ENCODE data around the gene OR6C65. TPM values are rescaled to one million over a fixed set of nuclear protein-coding genes. Genes with fewer than 3 reads are reported as not detected.
"Not testable (repeated sequence)": the region's sequence is repeated elsewhere in the genome, so short reads cannot be mapped to it uniquely, and the experiment has no call there.

Gene OR6C65
- total RNA-seq, 4 donors from 2014 or later = not detected

DNA sequence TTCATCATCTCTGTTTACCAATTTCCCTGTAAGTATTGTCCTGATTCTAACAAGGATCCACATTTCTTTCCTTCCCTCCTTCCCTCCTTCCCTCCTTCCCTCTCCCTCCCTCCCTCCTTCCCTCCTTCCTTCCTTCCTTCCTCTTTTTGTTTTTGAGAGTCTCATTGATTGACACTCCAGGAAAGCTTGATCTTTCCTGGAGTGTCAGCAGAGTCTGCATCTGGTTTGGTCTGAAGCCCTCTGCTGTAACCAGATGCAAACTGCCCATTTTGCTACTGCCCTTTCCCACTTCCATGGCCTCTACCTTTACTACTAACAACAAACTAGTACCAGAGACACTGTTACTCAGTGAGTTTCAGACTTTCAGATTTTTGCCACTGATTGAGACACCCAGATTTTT is 14.4 kb upstream of the OR6C65 start:
- no peak for ATAC-seq
- no peaks in the 10 kb centered on the region for H3K9me3 ChIP-seq
- no peak overlapping the region for H3K4me3 ChIP-seq
- H3K27ac ChIP-seq = no peak overlapping the region
- H3K27me3 ChIP-seq = no peaks in the 10 kb centered on the region
- no peaks in the 10 kb centered on the region for H3K36me3 ChIP-seq
- TF ChIP-seq EP300 (IDR thresholded peaks at IDR 0.05) (no peak), POLR2AphosphoS5 (IDR thresholded peaks at IDR 0.05) (no peak), CTCF (IDR thresholded peaks at IDR 0.05) (no peak), POLR2A (IDR thresholded peaks at IDR 0.05) (no peak)
- no peaks in the 10 kb centered on the region for H3K4me1 ChIP-seq

DNA sequence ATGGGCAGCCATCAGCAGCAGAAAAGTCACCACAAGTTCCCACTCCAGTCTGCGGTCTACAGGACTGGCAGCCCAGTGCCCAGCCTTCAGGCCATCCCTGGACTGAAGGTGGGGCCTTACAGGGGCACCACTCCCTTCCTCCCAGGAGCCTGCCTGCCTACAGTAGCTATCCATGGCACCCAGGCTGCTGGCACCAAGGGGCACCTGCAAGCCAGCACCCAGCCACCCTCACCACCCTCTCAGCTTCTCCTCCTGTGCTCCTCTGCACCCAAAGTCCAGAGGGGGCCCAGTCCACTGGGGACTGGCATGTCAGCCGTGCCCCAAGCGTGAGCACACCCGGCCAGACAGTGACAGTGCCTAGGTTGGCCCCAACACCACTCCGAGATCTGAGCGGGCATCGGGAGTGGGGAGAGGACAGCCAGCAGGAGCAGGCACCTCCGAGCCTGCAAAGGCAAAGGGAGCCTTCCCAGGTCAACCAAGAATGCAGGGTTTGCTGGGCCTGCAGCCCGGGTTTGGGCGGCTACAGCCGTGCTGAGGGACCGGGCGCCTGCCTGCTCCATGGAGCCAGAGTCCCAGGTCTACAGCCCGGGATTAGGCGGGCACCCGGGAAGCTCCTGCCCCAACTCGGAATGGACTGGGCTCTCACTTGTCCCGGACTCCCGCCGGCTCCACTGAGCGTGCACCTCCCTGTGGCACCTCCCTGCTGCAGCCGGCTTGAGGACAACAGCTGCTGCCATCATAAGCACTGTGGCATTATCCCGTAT is 8.1 kb upstream of the OR6C65 start:
- TF ChIP-seq EP300 (IDR thresholded peaks at IDR 0.05) (no peak), POLR2AphosphoS5 (IDR thresholded peaks at IDR 0.05) (no peak)
- Histone ChIP-seq H3K36me3 (no peaks in the 10 kb centered on the region), H3K4me1 (no peaks in the 10 kb centered on the region), H3K27ac (no peak overlapping the region), H3K9me3 (no peaks in the 10 kb centered on the region), H3K4me3 (no peak overlapping the region), H3K27me3 (no peaks in the 10 kb centered on the region)
- 83 to 88% methylated on average over 10 to 12 of the region's 23 CpGs for WGBS, 2 donors (ENCODE audit: low coverage in 1 of 2)
- no peak for ATAC-seq

DNA sequence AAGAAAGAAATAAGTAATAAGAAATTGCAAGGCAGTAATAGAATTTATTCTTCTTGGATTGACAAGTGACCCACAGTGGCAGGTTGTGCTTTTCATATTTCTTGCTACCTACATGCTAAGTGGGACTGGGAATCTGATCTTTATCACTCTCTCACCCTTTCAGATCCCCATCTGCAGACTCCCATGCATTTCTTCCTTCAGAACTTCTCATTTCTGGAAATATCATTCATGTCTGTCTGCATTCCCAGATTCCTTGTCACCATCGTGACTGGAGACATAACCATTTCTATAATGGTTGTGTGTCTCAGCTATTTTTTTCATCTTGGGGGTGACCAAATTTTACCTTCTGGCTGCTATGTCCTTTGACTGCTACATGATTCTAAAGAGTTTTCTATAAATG is 4.0 kb upstream of the OR6C65 start:
- Histone ChIP-seq H3K27ac (no peak overlapping the region), H3K4me3 (no peak overlapping the region), H3K9me3 (no peaks in the 10 kb centered on the region), H3K36me3 (no peaks in the 10 kb centered on the region), H3K4me1 (no peaks in the 10 kb centered on the region), H3K27me3 (no peaks in the 10 kb centered on the region)
- ATAC-seq = no peak
- WGBS, 2 donors (ENCODE audit: low coverage in 1 of 2) = 75 to 80% methylated on average over 1 of the region's 1 CpG
- TF ChIP-seq POLR2A (IDR thresholded peaks at IDR 0.05) (no peak), EP300 (IDR thresholded peaks at IDR 0.05) (no peak), CTCF (IDR thresholded peaks at IDR 0.05) (no peak), POLR2AphosphoS5 (IDR thresholded peaks at IDR 0.05) (no peak)

- Histone ChIP-seq H3K36me3 (no peaks in the 10 kb centered on the region), H3K9me3 (peaks cover 0 to 15% (median 0%) of the 10 kb centered on the region in 3 donors), H3K4me1 (no peaks in the 10 kb centered on the region), H3K27me3 (no peaks in the 10 kb centered on the region), H3K4me3 (no peak overlapping the region), H3K27ac (no peak overlapping the region)
- no peak for ATAC-seq
- no peak for TF ChIP-seq POLR2AphosphoS5 (IDR thresholded peaks at IDR 0.05)
- no peak for TF ChIP-seq CTCF (IDR thresholded peaks at IDR 0.05)
- no peak for TF ChIP-seq POLR2A (IDR thresholded peaks at IDR 0.05)
- no peak for TF ChIP-seq EP300 (IDR thresholded peaks at IDR 0.05)
- WGBS, 2 donors (ENCODE audit: low coverage in 1 of 2) = 57 to 64% methylated on average over 1 of the region's 1 CpG
These were observed 7.5 kb downstream of the OR6C65 start for GRCh38 chr12:55407866-55408265.

DNA sequence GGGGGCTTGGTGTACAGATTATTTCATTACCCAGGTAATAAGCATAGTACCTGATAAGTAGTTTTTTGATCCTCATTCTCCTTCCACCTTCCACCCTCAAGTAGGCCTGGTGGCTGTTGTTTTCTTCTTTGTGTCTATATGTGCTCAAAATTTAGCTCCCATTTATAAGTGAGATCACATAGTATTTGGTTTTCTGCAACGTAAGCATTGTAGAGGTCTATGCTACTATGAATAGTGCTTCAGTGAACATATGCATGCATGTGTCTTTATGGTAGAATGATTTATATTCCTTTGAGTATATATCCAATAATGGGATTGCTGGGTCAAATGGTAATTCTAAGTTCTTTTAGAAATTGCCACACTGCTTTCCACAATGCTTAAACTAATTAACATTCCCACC is 8.8 kb downstream of the OR6C65 start:
- not testable (repeated sequence) for H3K36me3 ChIP-seq, H3K4me3 ChIP-seq, ATAC-seq, H3K27me3 ChIP-seq, H3K27ac ChIP-seq, H3K4me1 ChIP-seq
- WGBS, 2 donors (ENCODE audit: low coverage in 1 of 2) = 60 to 100% methylated on average over 1 of the region's 1 CpG
- H3K9me3 ChIP-seq = peaks cover 0 to 15% (median 0%) of the 10 kb centered on the region in 3 donors

GRCh38 chr12:55412138-55412537 is 11.8 kb downstream of the OR6C65 start:
- ATAC-seq, H3K4me1 ChIP-seq, H3K27ac ChIP-seq, H3K4me3 ChIP-seq, H3K27me3 ChIP-seq, H3K36me3 ChIP-seq: not testable (repeated sequence)
- WGBS, 2 donors (ENCODE audit: low coverage in 1 of 2) = 92 to 95% methylated on average over 4 to 7 of the region's 15 CpGs
- H3K9me3 ChIP-seq = peaks cover 0 to 18% (median 0%) of the 10 kb centered on the region in 3 donors

DNA sequence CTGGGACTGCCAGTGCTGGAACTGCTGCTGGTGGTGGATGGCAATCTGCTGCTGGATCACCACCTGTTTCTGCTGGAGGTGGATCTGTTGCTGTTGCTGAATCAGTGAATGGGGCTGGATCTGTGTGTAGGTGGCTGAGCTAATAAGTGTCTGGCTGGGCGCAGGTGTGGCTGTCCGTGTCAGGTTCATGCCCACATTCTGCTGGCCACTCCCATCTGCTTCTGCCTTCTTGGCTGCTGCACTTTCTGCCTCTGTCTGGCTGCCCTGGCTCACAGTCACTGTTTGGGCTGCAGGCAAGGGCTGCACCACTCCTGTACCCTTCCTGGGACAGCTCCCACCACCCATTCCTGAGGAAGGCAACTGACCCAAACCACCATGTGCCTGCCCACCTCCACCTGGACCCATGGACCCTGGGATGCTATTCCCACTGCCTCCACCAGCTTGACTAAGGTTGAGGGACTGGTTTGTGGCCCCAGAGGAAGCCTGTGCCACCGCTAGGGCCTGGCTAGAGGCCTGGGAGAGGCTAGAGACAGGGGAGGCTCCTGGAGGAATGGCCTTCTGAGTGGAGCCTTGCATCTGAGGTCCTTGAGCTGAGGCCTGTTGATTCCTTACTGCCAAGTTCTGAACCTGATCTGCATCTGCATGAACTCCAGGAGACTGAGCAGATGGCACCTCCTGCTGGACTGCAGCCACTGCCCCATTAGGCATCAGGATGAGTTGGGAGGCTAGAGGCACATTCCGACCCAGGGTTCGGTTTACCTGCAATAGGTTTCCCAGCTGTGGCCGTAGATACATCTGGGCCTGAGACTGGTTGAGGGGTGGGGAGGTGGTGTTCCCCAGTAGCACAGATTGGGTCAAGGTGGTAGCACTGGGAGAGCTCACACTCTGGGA is 13.4 kb downstream of the OR6C65 start:
- not testable (repeated sequence) for H3K4me3 ChIP-seq, ATAC-seq, H3K27ac ChIP-seq, H3K4me1 ChIP-seq, H3K9me3 ChIP-seq, H3K36me3 ChIP-seq, H3K27me3 ChIP-seq
- 100% methylated on average over 3 of the region's 6 CpGs; no CpG with 5 or more reads in 1 of the 2 donors for WGBS, 2 donors (ENCODE audit: low coverage in 1 of 2)

DNA sequence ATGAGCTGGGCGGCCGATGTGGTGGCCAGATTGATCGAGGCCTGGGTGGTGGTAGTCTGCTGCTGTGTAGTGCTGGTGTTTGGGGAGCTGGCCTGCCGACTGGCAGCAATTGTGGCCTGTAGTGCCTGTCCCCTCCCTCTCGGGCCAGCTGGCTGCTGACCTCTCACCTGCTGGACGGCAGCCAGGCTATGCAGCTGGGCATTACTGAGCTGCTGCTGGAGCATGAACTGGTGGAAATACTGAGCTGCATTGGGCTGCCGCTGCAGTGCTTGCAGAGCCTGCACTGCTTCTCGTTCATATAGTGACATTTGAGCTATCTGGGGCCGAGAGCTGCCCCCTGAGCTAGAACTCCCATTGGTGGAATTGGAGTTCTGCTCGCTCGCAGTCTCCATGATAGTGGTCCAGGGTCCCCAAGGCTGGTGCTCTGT is 14.1 kb downstream of the OR6C65 start:
- ATAC-seq = peak; percentile 15
- 94% methylated on average over 3 of the region's 11 CpGs; no CpG with 5 or more reads in 1 of the 2 donors for whole genome bisulfite sequencing, 2 donors (ENCODE audit: low coverage in 1 of 2)

DNA sequence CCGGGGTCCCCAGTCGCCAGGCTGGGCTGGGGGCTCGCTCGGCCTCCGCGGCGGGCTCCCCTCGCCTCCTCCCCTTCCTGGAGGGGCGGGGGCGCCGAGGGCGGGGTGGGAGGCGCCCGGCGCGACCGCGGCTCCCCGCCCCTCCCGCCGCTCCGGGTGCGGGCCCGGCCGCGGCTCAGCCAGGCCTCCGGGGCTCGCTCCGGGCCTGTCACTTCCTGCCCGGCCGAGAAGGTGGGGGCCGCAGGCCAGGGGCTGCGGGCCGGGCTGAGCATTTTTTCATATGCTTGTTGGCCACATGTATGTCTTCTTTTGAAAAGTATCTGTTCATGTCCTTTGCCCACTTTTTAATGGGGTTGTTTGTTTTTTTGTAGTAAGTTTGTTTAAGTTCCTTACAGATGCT is 14.6 kb downstream of the OR6C65 start:
- H3K4me1 ChIP-seq, H3K9me3 ChIP-seq, H3K27me3 ChIP-seq, H3K36me3 ChIP-seq, H3K27ac ChIP-seq, H3K4me3 ChIP-seq: not testable (repeated sequence)
- 0% methylated on average over 3 of the region's 34 CpGs; no CpG with 5 or more reads in 1 of the 2 donors for WGBS, 2 donors (ENCODE audit: low coverage in 1 of 2)
- ATAC-seq = peak; percentile 74

More for the DNA sequence above, 14.1 kb downstream of the OR6C65 start:
- H3K27ac ChIP-seq, H3K27me3 ChIP-seq, H3K36me3 ChIP-seq, H3K4me3 ChIP-seq, H3K4me1 ChIP-seq, H3K9me3 ChIP-seq: not testable (repeated sequence)

All from gastroesophageal sphincter (tissue), 4 donors.